ENCODE results near the gene USP44. TPM values are rescaled to one million over a fixed set of nuclear protein-coding genes. Genes with fewer than 3 reads are reported as not detected.

The USP44 gene
- polyA plus RNA-seq, 1 of the 3 experiments (the other 2 are of a cell fraction) = 0.07 TPM

DNA sequence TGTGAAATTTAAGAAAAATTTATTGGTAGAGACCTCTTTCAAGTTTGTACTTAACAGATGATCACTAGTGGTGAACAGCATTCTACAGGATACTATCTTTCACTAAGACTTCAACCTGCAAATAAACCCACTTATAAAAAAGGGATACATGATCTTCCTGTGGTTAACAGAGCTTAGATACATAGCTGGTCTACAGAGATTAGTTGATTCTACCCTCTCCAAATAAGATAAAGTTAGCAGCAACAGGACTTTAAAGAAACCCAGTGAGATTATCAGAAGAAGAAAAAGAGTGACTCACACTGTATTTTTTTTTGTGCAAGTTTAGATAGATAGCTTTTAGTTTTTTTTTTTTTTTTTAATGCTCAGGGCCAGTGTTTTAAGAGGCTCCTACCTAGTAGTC is 34.5 kb downstream of the USP44 start:
- no peaks in the 10 kb centered on the region for H3K79me2 ChIP-seq (ENCODE audit: insufficient read depth)
- ChIA-PET POLR2A (no interaction called here), CTCF (interaction anchor here (0.9 kb wide), 1 partner anchor 18 kb away, joined by 3 read pairs; no protein-coding TSS in a partner anchor)
- peaks cover 40 to 46% of the 10 kb centered on the region in 2 experiments for H3K36me3 ChIP-seq (replicated peaks in 1 of 2; ENCODE audit: control insufficient read depth in 1 of 2, insufficient read depth in 2 of 2, low read length in 1 of 2)
- no peaks in the 10 kb centered on the region for H4K20me1 ChIP-seq (ENCODE audit: insufficient read depth)
- H3K4me2 ChIP-seq = no peak overlapping the region
- H3K27me3 ChIP-seq (ENCODE audit: insufficient read depth) = no peaks in the 10 kb centered on the region
- no peak overlapping the region for H2AFZ ChIP-seq (ENCODE audit: low read depth)
- no peak overlapping the region for H3K9ac ChIP-seq
- H3K4me1 ChIP-seq (ENCODE audit: control insufficient read depth in 1 of 2, insufficient read depth in 2 of 2, low read depth in 1 of 2, low read length in 1 of 2) = no peaks in the 10 kb centered on the region
- H3F3A ChIP-seq (replicated peaks; ENCODE audit: insufficient read depth) = peaks cover 9% of the 10 kb centered on the region
- no peaks in the 10 kb centered on the region for H3K9me2 ChIP-seq
- no peak for DNase-seq
- no peak for TF ChIP-seq TCF12 (IDR thresholded peaks at IDR 0.05)
- no peak overlapping the region for H3K4me3 ChIP-seq (ENCODE audit: low read depth in 2 of 2, low read length in 1 of 2)
- no peaks in the 10 kb centered on the region for H3K9me3 ChIP-seq
- H3K27ac ChIP-seq (ENCODE audit: low read depth in 2 of 2, low read length in 1 of 2) = no peak overlapping the region

- peaks cover 50 to 54% of the 10 kb centered on the region in 2 experiments for H3K36me3 ChIP-seq (replicated peaks in 1 of 2; ENCODE audit: control insufficient read depth in 1 of 2, insufficient read depth in 2 of 2, low read length in 1 of 2)
- TF ChIP-seq FOXM1 (IDR thresholded peaks at IDR 0.05; ENCODE audit: low read depth) (no peak), NFIC (IDR thresholded peaks at IDR 0.05; ENCODE audit: borderline replicate concordance) (no peak), FOSL2 (IDR thresholded peaks at IDR 0.05; ENCODE audit: borderline replicate concordance, low read depth) (no peak), MXI1 (IDR thresholded peaks at IDR 0.05; ENCODE audit: low read depth, low read length) (no peak), IRF3 (IDR thresholded peaks at IDR 0.05; ENCODE audit: low read depth, low read length) (no peak), PBX3 (IDR thresholded peaks at IDR 0.05) (no peak)
These were observed 36.1 kb downstream of the USP44 start for GRCh38 chr12:95515197-95515596.

DNA sequence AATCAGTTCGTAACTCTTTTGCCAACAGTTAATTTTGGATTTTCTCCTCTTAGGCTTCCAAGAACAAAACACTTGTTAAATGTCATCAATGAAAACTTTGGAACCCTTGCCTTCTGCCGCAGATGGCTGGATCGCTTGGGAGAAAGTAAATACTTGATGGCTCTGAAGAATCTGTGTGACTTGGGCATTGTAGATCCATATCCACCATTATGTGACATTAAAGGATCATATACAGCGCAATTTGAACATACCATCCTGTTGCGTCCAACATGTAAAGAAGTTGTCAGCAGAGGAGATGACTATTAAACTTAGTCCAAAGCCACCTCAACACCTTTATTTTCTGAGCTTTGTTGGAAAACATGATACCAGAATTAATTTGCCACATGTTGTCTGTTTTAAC is 37.7 kb downstream of the USP44 start:
- Histone ChIP-seq H3K9ac (no peak overlapping the region), H3K79me2 (ENCODE audit: insufficient read depth) (peaks cover 7% of the 10 kb centered on the region; the same call in 1 of the 2 replicates), H4K20me1 (ENCODE audit: insufficient read depth) (no peaks in the 10 kb centered on the region), H3K9me2 (no peaks in the 10 kb centered on the region), H3K9me3 (no peaks in the 10 kb centered on the region), H3K27me3 (ENCODE audit: insufficient read depth) (no peaks in the 10 kb centered on the region), H2AFZ (ENCODE audit: low read depth) (no peak overlapping the region), H3F3A (replicated peaks; ENCODE audit: insufficient read depth) (peaks cover 9% of the 10 kb centered on the region), H3K36me3 (replicated peaks in 1 of 2; ENCODE audit: control insufficient read depth in 1 of 2, insufficient read depth in 2 of 2, low read length in 1 of 2) (peaks cover 61 to 63% of the 10 kb centered on the region in 2 experiments), H3K27ac (ENCODE audit: low read depth in 2 of 2, low read length in 1 of 2) (no peak overlapping the region), H3K4me2 (no peak overlapping the region), H3K4me3 (ENCODE audit: low read depth in 2 of 2, low read length in 1 of 2) (no peak overlapping the region), H3K4me1 (ENCODE audit: control insufficient read depth in 1 of 2, insufficient read depth in 2 of 2, low read depth in 1 of 2, low read length in 1 of 2) (no peaks in the 10 kb centered on the region)
- WGBS (ENCODE audit: low lambda C conversion rate) = 97% methylated on average over 5 of the region's 5 CpGs
- no peak for DNase-seq
- ChIA-PET POLR2A (no interaction called here), CTCF (interaction anchor here (1.5 kb wide), 2 partner anchors 21 to 303 kb away, joined by 3 to 6 read pairs; no protein-coding TSS in a partner anchor)
- no peak for TF ChIP-seq MAX (IDR thresholded peaks at IDR 0.05; ENCODE audit: low read depth)

More at GRCh38 chr12:95515197-95515596, 36.1 kb downstream of the USP44 start:
- ChIA-PET POLR2A (interaction anchor here (1.6 kb wide), 1 partner anchor 41 kb away, joined by 5 read pairs; the partner anchor contains the start of gene METAP2), CTCF (interaction anchor here (1.5 kb wide), 1 partner anchor 301 kb away, joined by 3 read pairs; no protein-coding TSS in a partner anchor)
- no peak overlapping the region for H2AFZ ChIP-seq (ENCODE audit: low read depth)
- H3K4me3 ChIP-seq (ENCODE audit: low read depth in 2 of 2, low read length in 1 of 2) = no peak overlapping the region
- H3K9me2 ChIP-seq = no peaks in the 10 kb centered on the region
- H3K27ac ChIP-seq (ENCODE audit: low read depth in 2 of 2, low read length in 1 of 2) = no peak overlapping the region
- H3K79me2 ChIP-seq (ENCODE audit: insufficient read depth) = peaks cover under 1% of the 10 kb centered on the region; the same call in 1 of the 2 replicates
- H3K9me3 ChIP-seq = no peaks in the 10 kb centered on the region
- H3K4me2 ChIP-seq = no peak overlapping the region
- H3K27me3 ChIP-seq (ENCODE audit: insufficient read depth) = no peaks in the 10 kb centered on the region
- no peak overlapping the region for H3K9ac ChIP-seq
- H3K4me1 ChIP-seq (ENCODE audit: control insufficient read depth in 1 of 2, insufficient read depth in 2 of 2, low read depth in 1 of 2, low read length in 1 of 2) = no peaks in the 10 kb centered on the region
- whole genome bisulfite sequencing (ENCODE audit: low lambda C conversion rate) = 50% methylated on average over 3 of the region's 3 CpGs
- H4K20me1 ChIP-seq (ENCODE audit: insufficient read depth) = no peaks in the 10 kb centered on the region
- H3F3A ChIP-seq (replicated peaks; ENCODE audit: insufficient read depth) = peaks cover 9% of the 10 kb centered on the region
- DNase-seq = no peak
